Fibroblast of lung (primary cell): ENCODE results near the gene PRODH2. TPM values are rescaled to one million over a fixed set of nuclear protein-coding genes. Genes with fewer than 3 reads are reported as not detected.

ENCODE experiments used
- DNase-seq, 2 donors: peaks; one replicate each; pipeline versions ENCODE4 v3.0.0 to v3.0.0-alpha.2; 2010; ENCODE audit warnings: low read depth in 2 of 2
- H2AFZ ChIP-seq: 2 replicates; pipeline ENCODE4 v1.5.1; 2012; ENCODE audit warnings: low read length, control low read depth, inconsistent platforms
- H3K27ac ChIP-seq: 2 replicates; pipeline ENCODE4 v1.5.1; 2011; ENCODE audit warnings: low read length, control low read depth; ENCODE audit not compliant: insufficient read depth
- H3K27me3 ChIP-seq: 2 replicates; pipeline ENCODE4 v1.5.1; 2011; ENCODE audit warnings: mild to moderate bottlenecking, low read length; ENCODE audit not compliant: control insufficient read depth, insufficient read depth
- H3K36me3 ChIP-seq: 2 replicates; pipeline ENCODE4 v1.5.1; 2011; ENCODE audit warnings: low read length; ENCODE audit not compliant: control insufficient read depth, insufficient read depth
- H3K4me1 ChIP-seq: 2 replicates; pipeline ENCODE4 v1.5.1; 2011; ENCODE audit warnings: low read length; ENCODE audit not compliant: control insufficient read depth, insufficient read depth; ENCODE audit errors: extremely low read depth
- H3K4me2 ChIP-seq: 2 replicates; pipeline ENCODE4 v1.5.1; 2011; ENCODE audit warnings: low read length, control low read depth; ENCODE audit not compliant: insufficient read depth; ENCODE audit errors: extremely low read depth
- H3K4me3 ChIP-seq, 4 experiments: fragments of 200-600 bp in 1 of 4; sonication (generic) in 1 of 4; replicated peaks in 1 of 4; 2 replicates each; pipeline ENCODE4 v1.5.1; 2011 to 2016; ENCODE audit warnings: low read length in 4 of 4, low read depth in 3 of 4, mild to moderate bottlenecking in 3 of 4, control low read depth in 2 of 4, inconsistent platforms in 1 of 4, mixed read lengths in 1 of 4; ENCODE audit not compliant: insufficient read depth in 1 of 4; ENCODE audit errors: control extremely low read depth in 1 of 4
- H3K79me2 ChIP-seq: 2 replicates; pipeline ENCODE4 v1.5.1; 2012; ENCODE audit warnings: mild to moderate bottlenecking, low read length, inconsistent platforms; ENCODE audit not compliant: control insufficient read depth, insufficient read depth
- H3K9ac ChIP-seq: 2 replicates; pipeline ENCODE4 v1.5.1; 2011; ENCODE audit warnings: mild to moderate bottlenecking, low read length, control low read depth; ENCODE audit not compliant: insufficient read depth
- H3K9me3 ChIP-seq: 2 replicates; pipeline ENCODE4 v1.5.1; 2012; ENCODE audit warnings: low read depth, low read length; ENCODE audit not compliant: control insufficient read depth, insufficient read depth
- H4K20me1 ChIP-seq: 2 replicates; pipeline ENCODE4 v1.5.1; 2011; ENCODE audit warnings: low read length; ENCODE audit not compliant: control insufficient read depth, insufficient read depth; ENCODE audit errors: extremely low read depth
- CTCF ChIP-seq, 2 donors: IDR thresholded peaks in 1 of 2; conservative IDR thresholded peaks in 1 of 2; 1 replicate in 1 of 2; 2 replicates in 1 of 2; pipeline ENCODE4 v1.5.1; 2011 to 2012; ENCODE audit warnings: low read length in 2 of 2, control low read depth in 1 of 2, inconsistent platforms in 1 of 2, low read depth in 1 of 2, mild to moderate bottlenecking in 1 of 2
- EZH2 ChIP-seq: IDR thresholded peaks from 2 replicates; pipeline ENCODE4 v1.5.1; 2012; ENCODE audit warnings: low read length, control low read depth, mild to moderate bottlenecking; ENCODE audit errors: missing control alignments
- polyA plus RNA-seq, 2 donors: library from polyadenylated mRNA; depleted of rRNA in 1 of 2; stranded (reverse) in 1 of 2; unstranded in 1 of 2; fragments of >200 nt; gene quantifications; 2 replicates each; pipeline ENCODE4 v1.2.1, GENCODE V29; 2011 to 2012; ENCODE audit warnings: missing spikeins in 1 of 2
- total RNA-seq: library from RNA; depleted of rRNA; stranded (reverse); fragments of >200 nt; gene quantifications from 2 replicates; pipeline ENCODE4 v1.2.1, GENCODE V29; 2014

The PRODH2 gene
- total and polyA plus RNA-seq, 2 donors (not counting 1 experiment from before 2014, with no cell fraction given): not detected

- no peaks in the 10 kb centered on the region for H3K27me3 ChIP-seq
- H3K4me1 ChIP-seq: peaks cover 2% of the 10 kb centered on the region
- H3K79me2 ChIP-seq: peaks cover 26% of the 10 kb centered on the region
- no peak overlapping the region for H3K9ac ChIP-seq
- H3K4me3 ChIP-seq: peak overlapping the region in 1 of 4 experiments; percentile 19
- H2AFZ ChIP-seq: no peak overlapping the region
- peaks cover 21% of the 10 kb centered on the region for H3K36me3 ChIP-seq
- H4K20me1 ChIP-seq: no peaks in the 10 kb centered on the region
- TF ChIP-seq CTCF (conservative IDR thresholded peaks at IDR 0.05 in 1 of 2, IDR thresholded peaks at IDR 0.05 in 1 of 2; ENCODE audit: low read depth in 1 of 2, low read length in 2 of 2) (no peak), EZH2 (no peak)
- no peak overlapping the region for H3K27ac ChIP-seq
- H3K4me2 ChIP-seq: no peak overlapping the region
- no peaks in the 10 kb centered on the region for H3K9me3 ChIP-seq
- DNase-seq: no peak
Observed at GRCh38 chr19:35750167-35750566, 62.5 kb downstream of the PRODH2 start.

Other genes with a start within 250 kb of the PRODH2 start
- not detected in 2 replicates for gene ATP4A, start 249.2 kb downstream of the PRODH2 start, total RNA-seq
- not detected in 2 replicates for gene ATP4A, start 249.2 kb downstream of the PRODH2 start, polyA plus RNA-seq
- gene PMIS2, start 226.7 kb downstream of the PRODH2 start, total RNA-seq: not detected in 2 replicates
- gene PMIS2, start 226.7 kb downstream of the PRODH2 start, polyA plus RNA-seq: not detected in 2 replicates
- 3.9 and 4.0 TPM in 2 replicates for gene HAUS5, start 200.1 kb downstream of the PRODH2 start, total RNA-seq
- gene HAUS5, start 200.1 kb downstream of the PRODH2 start, polyA plus RNA-seq: 2.5 and 4.7 TPM in 2 replicates
- gene RBM42, start 183.8 kb downstream of the PRODH2 start, total RNA-seq: 29.9 and 32.1 TPM in 2 replicates
- 32.9 and 43.0 TPM in 2 replicates for gene RBM42, start 183.8 kb downstream of the PRODH2 start, polyA plus RNA-seq
- gene ETV2, start 171.1 kb downstream of the PRODH2 start, total RNA-seq: 0.50 and 0.51 TPM in 2 replicates
- 0.12 and 0.18 TPM in 2 replicates for gene ETV2, start 171.1 kb downstream of the PRODH2 start, polyA plus RNA-seq
- gene COX6B1, start 164.5 kb downstream of the PRODH2 start, total RNA-seq: 194 and 279 TPM in 2 replicates
- gene COX6B1, start 164.5 kb downstream of the PRODH2 start, polyA plus RNA-seq: 382 and 499 TPM in 2 replicates
- not detected in 2 replicates for gene UPK1A, start 146.3 kb downstream of the PRODH2 start, total RNA-seq
- gene UPK1A, start 146.3 kb downstream of the PRODH2 start, polyA plus RNA-seq: 0.06 and 0.27 TPM in 2 replicates
- gene ZBTB32, start 108.3 kb downstream of the PRODH2 start, total RNA-seq: not detected in 2 replicates
- gene ZBTB32, start 108.3 kb downstream of the PRODH2 start, polyA plus RNA-seq: not detected in 2 replicates
- gene KMT2B, start 94.8 kb downstream of the PRODH2 start, total RNA-seq: 3.9 and 5.4 TPM in 2 replicates
- 7.4 and 12.5 TPM in 2 replicates for gene KMT2B, start 94.8 kb downstream of the PRODH2 start, polyA plus RNA-seq
- gene IGFLR1, start 70.4 kb downstream of the PRODH2 start, total RNA-seq: 0.17 and 0.51 TPM in 2 replicates
- 0.75 and 2.1 TPM in 2 replicates for gene IGFLR1, start 70.4 kb downstream of the PRODH2 start, polyA plus RNA-seq
- gene U2AF1L4, start 67.4 kb downstream of the PRODH2 start, total RNA-seq: 5.9 and 9.1 TPM in 2 replicates
- 11.9 and 13.8 TPM in 2 replicates for gene U2AF1L4, start 67.4 kb downstream of the PRODH2 start, polyA plus RNA-seq
- 15.7 and 16.0 TPM in 2 replicates for gene PSENEN, start 67.2 kb downstream of the PRODH2 start, total RNA-seq
- gene PSENEN, start 67.2 kb downstream of the PRODH2 start, polyA plus RNA-seq: 31.4 and 35.5 TPM in 2 replicates
- 6.4 and 10.0 TPM in 2 replicates for gene LIN37, start 64.3 kb downstream of the PRODH2 start, total RNA-seq
- 8.5 and 10.3 TPM in 2 replicates for gene LIN37, start 64.3 kb downstream of the PRODH2 start, polyA plus RNA-seq
- gene HSPB6, start 55.8 kb downstream of the PRODH2 start, total RNA-seq: 47.8 and 54.3 TPM in 2 replicates
- 53.1 and 71.0 TPM in 2 replicates for gene HSPB6, start 55.8 kb downstream of the PRODH2 start, polyA plus RNA-seq
- 2.6 and 3.8 TPM in 2 replicates for gene PROSER3, start 54.7 kb downstream of the PRODH2 start, total RNA-seq
- 8.1 and 12.9 TPM in 2 replicates for gene PROSER3, start 54.7 kb downstream of the PRODH2 start, polyA plus RNA-seq
- gene ARHGAP33, start 37.3 kb downstream of the PRODH2 start, total RNA-seq: 2.1 and 2.3 TPM in 2 replicates
- gene ARHGAP33, start 37.3 kb downstream of the PRODH2 start, polyA plus RNA-seq: 0.58 and 1.7 TPM in 2 replicates
- gene NPHS1, start 39.7 kb upstream of the PRODH2 start, total RNA-seq: not detected in 2 replicates
- gene NPHS1, start 39.7 kb upstream of the PRODH2 start, polyA plus RNA-seq: not detected in 2 replicates
- under 0.01 TPM in 1 of 2 replicates, not detected in the other for gene KIRREL2, start 44.1 kb upstream of the PRODH2 start, total RNA-seq
- gene KIRREL2, start 44.1 kb upstream of the PRODH2 start, polyA plus RNA-seq: not detected in 2 replicates
- 0.99 and 2.6 TPM in 2 replicates for gene APLP1, start 55.7 kb upstream of the PRODH2 start, total RNA-seq
- gene APLP1, start 55.7 kb upstream of the PRODH2 start, polyA plus RNA-seq: 3.7 and 4.1 TPM in 2 replicates
- gene NFKBID, start 87.7 kb upstream of the PRODH2 start, total RNA-seq: 2.3 and 2.6 TPM in 2 replicates
- 1.2 and 2.4 TPM in 2 replicates for gene NFKBID, start 87.7 kb upstream of the PRODH2 start, polyA plus RNA-seq
- 1.0 and 2.0 TPM in 2 replicates for gene HCST, start 89.7 kb upstream of the PRODH2 start, total RNA-seq
- gene HCST, start 89.7 kb upstream of the PRODH2 start, polyA plus RNA-seq: 0.14 and 0.16 TPM in 2 replicates
- gene TYROBP, start 95.5 kb upstream of the PRODH2 start, total RNA-seq: 0.26 TPM in 1 of 2 replicates, not detected in the other
- gene TYROBP, start 95.5 kb upstream of the PRODH2 start, polyA plus RNA-seq: not detected in 2 replicates
- 2.6 and 3.1 TPM in 2 replicates for gene LRFN3, start 123.5 kb upstream of the PRODH2 start, total RNA-seq
- 2.2 and 2.6 TPM in 2 replicates for gene LRFN3, start 123.5 kb upstream of the PRODH2 start, polyA plus RNA-seq
- gene SDHAF1, start 182.3 kb upstream of the PRODH2 start, total RNA-seq: 7.8 and 11.8 TPM in 2 replicates
- 5.6 and 6.4 TPM in 2 replicates for gene SDHAF1, start 182.3 kb upstream of the PRODH2 start, polyA plus RNA-seq
- under 0.01 and 0.17 TPM in 2 replicates for gene SYNE4, start 196.0 kb upstream of the PRODH2 start, total RNA-seq
- gene SYNE4, start 196.0 kb upstream of the PRODH2 start, polyA plus RNA-seq: 0.07 and 0.12 TPM in 2 replicates
- gene ALKBH6, start 201.4 kb upstream of the PRODH2 start, total RNA-seq: 12.8 and 20.1 TPM in 2 replicates
- 19.5 and 21.0 TPM in 2 replicates for gene ALKBH6, start 201.4 kb upstream of the PRODH2 start, polyA plus RNA-seq
- 8.2 and 19.8 TPM in 2 replicates for gene CLIP3, start 220.0 kb upstream of the PRODH2 start, total RNA-seq
- 14.7 and 15.0 TPM in 2 replicates for gene CLIP3, start 220.0 kb upstream of the PRODH2 start, polyA plus RNA-seq
- gene THAP8, start 241.4 kb upstream of the PRODH2 start, total RNA-seq: 3.6 and 5.1 TPM in 2 replicates
- gene THAP8, start 241.4 kb upstream of the PRODH2 start, polyA plus RNA-seq: 3.8 and 4.6 TPM in 2 replicates
- gene WDR62, start 242.1 kb upstream of the PRODH2 start, total RNA-seq: 0.26 and 2.8 TPM in 2 replicates
- gene WDR62, start 242.1 kb upstream of the PRODH2 start, polyA plus RNA-seq: 1.1 and 6.3 TPM in 2 replicates